Measurements from ENCODE around the gene LAMC3.
"Not testable (repeated sequence)": the region's sequence is repeated elsewhere in the genome, so short reads cannot be mapped to it uniquely, and the experiment has no call there.

Gene LAMC3

DNA sequence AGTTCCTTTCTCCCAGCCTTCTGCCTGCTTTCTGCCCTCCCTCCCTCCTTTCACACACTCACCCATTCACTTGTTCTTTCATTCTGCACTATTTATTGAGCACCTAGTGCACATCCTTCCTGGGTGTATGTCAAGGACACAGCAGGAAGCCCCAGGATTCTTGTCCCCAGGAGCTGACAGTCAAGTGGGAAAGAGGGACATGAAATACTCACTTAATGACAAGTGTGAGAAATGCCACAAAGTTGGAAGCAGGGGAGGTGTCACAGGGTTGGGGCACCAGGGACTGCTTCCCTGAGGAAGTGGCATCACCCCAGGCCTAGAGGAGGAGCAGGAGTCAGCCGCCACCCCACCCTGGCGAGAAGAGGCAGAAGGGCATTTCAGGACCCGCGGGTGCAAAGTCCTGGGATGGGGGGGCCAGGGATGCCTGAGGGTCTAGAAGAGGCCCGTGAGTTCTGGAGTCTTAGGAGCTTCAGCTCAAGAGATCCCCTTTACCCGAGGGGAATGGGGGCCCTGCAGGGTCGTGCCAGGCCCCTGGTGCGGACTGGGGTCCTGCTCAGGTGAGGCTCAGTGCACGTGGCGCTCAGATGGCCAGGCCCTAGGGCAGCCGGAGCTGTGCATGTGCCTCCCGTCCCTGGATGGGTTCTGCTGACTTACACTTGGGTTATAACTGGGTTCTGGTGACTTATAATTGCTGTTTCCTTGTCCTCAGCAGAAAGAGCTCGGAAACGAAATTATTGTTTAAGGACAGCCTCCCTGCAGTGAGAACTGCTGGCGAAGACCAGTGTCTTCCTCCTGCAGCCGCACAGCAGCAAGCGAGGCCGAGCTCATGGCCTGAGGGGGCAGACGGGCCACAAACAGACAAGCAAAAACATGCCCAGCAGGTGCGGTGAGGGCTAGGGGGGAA is 16.9 kb upstream of the LAMC3 start:
- DNase-seq (ENCODE audit: low read depth) = no peak

DNA sequence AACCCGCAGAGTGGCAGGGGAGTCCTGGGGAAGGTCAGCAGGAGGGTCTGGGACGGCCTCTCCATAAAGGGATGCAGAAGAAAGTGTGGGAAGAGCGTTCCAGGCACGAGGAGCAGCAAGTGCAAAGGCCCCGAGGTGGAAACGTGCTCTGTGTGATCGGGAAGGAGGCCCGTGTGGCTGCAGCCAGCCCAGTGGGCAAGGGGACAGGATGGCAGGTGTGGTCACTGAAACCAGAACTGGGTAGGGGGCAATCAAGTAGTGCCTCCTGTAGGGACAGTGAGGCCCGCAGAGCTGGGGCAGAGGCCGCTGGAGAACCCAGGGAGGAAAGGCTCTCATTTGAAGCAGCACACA is 16.3 kb upstream of the LAMC3 start:
- no peak for DNase-seq (ENCODE audit: low read depth)

DNA sequence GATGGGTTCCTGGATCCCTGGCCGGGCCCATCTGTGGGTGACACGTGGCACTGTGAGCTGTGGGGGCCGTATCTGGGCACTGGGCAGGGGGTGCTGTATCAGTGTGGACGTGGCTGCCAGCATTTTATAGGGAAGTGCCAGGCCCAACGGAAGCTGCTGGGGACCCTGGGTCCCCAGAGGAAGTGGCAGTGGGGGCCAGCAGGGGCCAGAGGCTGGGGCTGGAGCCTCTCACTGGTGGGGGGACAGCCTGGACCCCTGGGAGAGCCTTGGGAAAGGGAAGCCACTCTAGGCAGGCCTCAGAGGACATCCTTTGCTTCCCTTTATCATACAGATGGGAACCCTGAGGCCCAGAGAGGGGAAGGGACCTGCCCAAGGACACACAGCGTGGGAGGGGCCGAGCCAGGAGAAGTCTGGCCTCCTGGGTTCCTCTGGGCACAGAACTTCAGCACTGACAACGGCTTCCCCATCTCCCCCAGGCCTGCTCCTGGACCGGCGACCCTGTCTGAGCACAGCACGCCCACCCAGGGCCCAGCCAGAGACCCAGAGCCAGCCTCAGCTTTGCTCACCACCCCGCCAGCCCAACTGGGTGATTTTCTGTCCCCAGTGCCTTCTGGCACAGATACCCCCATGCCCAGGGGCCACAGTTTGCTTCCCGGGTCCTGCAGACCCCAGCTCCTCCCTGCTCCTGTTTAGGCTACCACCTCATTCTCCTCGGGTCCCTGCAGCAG is 15.5 kb upstream of the LAMC3 start:
- no peak for DNase-seq (ENCODE audit: low read depth)

DNA sequence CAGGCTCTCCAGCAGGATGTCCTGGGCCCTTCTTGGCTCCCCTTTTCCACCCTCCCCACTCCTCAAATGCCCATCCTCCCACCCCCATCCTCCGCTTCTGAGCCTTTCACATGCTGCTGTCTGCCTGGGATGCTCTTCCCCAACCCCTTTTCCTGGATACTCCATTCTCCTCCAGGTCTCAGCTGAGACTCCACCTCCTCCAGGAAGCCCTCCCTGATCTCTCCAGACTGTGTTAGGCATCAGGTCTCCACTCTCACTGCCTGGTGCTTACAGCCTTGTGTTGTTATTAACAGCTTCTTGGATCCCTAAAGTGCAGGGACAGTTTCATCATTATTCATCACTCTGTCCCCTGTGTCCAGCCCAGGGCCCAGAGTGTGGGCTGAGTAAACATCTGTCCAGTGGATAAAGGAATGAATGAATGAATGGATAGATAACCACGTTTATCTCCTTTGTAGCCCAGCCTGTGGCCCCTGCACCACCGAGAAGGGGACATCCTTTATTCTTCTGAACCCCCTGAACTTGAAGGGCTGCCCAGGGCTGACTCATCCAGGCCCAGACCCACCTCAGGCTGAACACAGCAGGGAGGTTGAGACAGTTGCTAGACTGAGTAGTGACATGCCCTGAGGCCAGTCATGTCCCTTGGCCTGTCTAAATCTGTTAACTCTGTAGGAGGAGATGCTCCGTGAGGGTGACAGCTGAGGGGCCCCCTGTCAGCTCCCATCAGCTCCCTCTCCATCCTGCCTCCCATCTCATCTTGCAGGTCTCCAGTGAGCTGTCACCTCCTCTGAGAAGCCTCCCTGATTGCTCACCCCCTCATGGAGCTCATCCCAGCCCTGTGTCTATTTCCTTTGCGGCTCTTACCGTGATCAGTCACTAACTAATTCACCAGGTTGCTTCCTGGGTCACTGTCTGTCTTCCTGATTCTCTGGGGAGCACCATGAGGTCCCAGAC is 14.6 kb upstream of the LAMC3 start:
- no peak for DNase-seq (ENCODE audit: low read depth)

DNA sequence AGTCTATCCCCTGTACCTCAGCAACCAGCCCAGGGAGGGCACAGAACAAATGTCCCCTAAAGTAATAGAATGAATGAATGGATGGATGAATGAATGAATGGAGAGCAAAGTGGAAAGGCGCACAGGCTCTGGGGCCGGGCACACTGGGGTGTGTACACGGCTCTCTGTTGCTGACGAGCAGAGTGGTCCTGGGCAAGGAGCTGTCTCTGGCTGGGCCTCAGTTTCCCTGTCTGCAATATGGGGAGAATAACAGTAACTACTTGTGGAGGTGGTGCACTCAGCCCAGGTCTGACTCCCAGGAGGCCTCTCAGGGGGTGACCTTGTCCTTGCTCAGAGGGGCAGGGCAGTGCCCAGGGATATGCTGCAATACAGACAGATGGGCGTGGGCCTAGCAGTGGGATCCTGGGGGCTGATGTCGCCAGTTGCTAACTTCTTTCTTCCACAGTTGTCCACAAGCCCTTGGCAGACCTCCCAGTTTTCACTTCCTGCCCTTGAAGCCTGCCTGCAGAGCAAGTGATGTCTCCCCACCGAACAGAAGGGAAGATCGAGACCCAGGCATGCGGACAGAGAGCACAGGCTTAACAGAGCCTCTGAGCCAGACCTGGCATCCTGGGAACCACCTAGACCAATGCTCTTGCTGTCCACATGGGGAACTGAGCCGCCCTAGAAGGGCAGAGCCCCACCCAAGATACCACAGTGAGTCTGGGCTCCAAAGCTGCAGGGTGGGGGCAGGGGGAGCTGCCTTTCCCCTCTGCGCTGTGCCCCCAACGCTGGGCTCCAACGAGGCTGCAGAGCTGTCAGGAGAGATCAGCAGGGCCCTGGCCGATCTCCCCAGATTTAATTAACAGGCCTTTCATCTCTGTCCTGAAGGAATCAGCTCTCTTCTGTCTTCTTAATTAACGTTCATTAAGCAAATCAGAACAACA is 13.6 kb upstream of the LAMC3 start:
- DNase-seq (ENCODE audit: low read depth) = no peak

DNA sequence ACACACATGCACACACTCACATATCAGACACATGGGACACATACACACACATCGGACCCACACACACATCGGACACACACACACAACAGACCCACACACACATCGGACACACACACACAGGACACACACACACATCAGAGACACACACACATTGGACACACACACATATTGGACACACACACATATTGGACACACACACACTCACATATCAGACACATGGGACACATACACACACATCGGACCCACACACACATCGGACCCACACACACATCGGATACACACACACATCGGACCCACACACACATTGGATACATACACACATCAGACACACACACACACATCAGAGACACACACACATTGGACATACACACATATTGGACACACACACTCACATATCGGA is 12.8 kb upstream of the LAMC3 start:
- no peak for DNase-seq (ENCODE audit: low read depth)

DNA sequence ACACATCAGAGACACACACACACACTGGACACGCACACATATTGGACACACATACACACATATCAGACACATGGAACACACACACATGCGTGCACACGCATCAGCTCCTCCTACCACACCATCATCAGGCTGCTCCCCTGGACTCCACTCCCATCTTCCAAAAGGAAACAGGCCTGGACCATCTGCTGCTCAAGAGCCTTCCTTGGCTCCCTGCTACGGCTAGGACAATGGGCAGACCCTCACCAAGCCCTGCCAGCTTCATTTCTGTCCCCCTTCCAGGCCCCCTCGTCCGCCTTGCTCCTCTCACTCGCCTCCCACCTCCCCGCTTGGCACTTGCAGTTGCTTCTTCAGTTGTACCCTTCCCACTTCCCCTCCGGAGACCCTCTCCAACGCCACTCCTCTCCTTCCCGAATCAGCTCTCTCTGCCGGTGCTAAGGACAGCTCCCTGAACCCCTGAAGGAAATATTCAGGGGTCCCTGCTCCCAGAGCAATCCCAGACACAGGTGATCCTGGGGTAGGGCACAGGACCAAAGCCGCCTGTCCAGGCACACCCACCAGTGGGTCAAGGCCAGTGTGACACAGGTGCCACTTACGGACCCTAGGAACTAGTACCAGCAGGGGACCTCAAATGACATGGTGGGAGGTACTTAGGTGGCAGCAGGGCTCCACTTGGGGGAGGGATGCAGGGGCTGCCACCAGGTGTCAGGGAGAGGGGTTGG is 12.1 kb upstream of the LAMC3 start:
- DNase-seq (ENCODE audit: low read depth) = no peak

DNA sequence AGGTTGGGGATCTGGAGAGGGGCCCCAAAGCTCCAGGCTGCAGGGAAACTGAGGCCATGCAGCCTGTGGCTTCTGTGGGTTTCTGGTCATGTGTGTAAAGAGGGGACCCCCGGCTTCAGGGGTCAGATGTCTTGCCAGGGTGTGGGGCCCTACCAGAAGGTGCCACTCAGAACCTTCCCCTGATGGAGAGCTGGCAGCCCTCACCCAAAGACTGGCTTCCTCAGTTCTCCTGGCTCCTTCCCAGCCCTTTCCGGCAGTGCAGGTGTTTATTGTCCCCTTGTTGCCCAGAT is 11.6 kb upstream of the LAMC3 start:
- DNase-seq (ENCODE audit: low read depth) = no peak

DNA sequence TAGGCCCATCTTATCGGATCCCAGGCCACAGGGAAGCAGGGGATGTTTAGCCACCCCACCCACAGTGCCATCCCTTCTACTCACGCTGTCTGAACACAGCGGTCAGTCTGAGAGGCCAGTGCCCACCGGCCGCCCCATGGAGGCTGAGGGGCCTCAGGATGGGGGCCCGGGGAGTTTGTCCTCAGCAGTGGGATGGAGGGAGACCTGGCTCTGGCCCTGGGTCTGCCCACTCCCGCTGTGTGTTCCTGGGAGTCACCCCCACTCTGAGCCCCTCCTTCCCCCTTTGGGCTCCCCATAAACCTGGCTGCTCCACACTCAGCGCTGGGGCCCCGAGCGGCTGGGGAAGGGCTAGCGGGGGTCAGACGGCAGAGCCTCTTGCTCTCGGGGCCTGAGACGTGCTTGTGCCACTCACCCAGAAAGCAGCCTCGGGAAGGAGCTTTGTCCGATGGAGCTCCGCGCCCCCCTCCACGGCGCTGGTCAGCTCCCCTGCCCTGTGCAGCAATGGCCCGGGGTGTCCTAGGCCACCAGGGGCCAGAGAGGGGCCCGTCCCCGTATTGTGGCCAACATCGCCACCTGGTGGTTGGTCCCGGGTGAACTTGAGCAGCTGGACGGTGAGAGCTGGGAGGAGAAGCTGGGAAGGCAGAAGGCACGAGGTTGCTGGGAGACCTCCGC is 10.9 kb upstream of the LAMC3 start:
- no peak for DNase-seq (ENCODE audit: low read depth)

DNA sequence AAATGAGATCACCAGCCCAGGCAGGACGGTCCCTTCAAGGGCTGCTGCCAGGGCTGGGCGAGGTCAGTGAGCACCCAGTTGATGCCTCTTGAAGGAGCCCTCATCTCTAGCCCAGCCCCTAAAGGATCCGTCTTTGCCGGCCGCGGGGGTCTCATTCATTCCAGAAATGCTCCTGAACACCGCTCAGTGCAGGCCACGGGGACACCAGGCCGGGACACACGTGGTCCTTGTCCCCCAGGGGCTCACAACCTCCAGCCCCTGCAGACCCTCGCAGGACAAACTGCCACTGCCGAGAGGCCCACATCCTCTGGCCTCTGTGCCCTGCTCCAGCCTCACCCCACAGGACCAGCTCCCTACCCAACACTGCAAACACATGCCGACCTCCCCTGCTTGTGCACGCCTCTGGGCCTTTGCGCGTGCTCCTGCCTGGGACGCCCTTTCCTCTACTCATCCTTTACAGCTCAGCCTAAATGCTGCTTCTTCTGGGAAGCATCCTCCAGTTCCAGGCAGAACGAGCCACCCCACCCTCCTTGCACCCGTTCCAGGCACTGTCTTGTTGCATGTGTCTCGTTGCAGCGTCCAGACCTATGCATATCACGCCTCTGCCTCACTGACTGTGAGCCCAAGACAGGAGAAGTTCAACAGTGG is 10.3 kb upstream of the LAMC3 start:
- DNase-seq (ENCODE audit: low read depth) = no peak

DNA sequence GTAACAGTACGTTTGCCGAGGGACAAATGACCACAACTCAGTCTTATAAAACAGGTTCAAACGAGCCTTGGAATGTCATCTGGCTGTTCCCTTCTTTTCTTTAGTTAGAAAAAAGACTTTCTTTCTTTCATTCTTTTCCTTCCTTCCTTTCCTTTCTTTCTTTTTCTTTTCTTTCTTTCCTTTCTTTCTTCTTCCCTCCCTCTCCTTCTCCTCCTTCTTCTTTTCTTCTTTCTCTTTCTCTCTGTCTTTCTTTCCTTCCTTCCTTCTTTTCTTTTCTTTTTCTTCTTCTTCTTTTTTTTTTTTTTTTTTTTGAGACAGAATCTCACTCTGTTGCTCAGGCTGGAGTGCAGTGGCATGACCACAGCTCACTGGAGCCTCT is 9.7 kb upstream of the LAMC3 start:
- no peak for DNase-seq (ENCODE audit: low read depth)

DNA sequence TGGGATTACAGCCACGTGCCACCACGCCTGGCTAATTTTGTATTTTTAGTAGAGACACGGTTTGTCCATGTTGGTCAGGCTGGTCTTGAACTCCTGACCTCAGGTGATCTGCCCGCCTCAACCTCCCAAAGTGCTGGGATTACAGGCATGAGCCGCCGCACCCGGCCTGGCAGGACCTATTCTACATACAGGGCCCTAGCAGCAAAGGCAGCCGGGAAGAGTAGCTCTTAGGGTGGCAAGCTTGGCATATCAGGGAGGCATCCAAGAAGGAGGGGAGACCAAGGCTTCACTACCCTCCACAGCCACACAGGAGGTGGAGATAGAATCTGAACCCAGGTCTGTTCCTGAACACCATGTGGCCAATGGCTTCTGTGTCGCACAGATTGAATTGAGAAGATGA is 8.4 kb upstream of the LAMC3 start:
- DNase-seq (ENCODE audit: low read depth) = not testable (repeated sequence)

DNA sequence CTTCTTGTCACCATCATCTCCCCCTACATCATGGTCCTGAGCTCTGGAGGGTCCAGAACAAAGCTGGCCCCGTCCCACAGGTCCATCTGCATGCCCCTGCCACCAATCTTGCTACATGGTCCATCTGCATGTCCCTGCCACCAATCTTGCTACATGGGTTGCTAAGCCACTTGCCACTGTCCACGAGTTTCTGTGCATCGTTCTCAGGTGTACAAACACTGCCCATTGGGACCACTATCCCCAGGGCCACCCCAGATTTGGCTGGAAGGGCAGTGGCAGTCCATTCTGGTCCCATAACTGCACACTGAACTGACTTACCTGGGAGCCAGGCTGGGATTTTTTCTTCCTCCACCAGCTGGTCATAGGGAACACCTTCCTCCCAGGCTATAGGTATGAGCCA is 8.0 kb upstream of the LAMC3 start:
- DNase-seq (ENCODE audit: low read depth) = no peak

DNA sequence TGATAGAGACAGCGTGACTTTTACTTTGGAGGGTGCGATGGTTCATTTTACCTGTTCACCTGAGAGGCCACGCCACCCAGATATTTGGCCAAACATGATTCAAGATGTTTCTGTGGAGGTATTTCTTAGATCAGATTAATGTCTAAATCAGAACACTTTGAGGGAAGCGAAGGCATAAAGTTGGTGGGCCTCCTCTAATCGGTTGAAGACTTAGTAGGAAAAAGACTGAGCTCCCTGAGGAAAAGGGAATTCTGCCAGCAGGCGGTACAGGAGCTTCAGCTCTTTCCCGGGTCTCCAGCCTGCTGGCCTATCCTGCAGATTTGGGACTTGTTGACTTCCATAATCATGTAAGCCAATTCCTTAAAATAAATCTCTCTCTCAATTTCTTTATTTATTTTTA is 7.0 kb upstream of the LAMC3 start:
- no peak for DNase-seq (ENCODE audit: low read depth)

DNA sequence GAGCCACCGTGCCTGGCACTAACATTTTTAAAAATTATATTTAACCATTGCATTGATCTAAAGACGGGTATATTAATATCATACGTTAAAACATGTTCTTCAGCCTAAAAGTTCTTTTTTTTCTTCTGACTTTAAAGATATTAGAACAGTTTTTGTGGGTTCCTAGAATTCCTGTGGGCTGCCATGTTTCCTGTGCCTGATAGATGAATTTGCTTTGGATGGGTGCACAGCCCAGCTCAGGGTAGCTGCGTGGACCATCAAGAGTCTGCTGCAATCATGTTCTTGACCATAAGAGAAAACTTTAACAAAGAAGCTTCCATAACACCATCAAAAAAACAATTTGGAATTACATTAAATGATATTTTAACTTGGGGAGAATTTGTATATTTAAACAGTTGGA is 2.4 kb upstream of the LAMC3 start:
- DNase-seq (ENCODE audit: low read depth) = no peak

DNA sequence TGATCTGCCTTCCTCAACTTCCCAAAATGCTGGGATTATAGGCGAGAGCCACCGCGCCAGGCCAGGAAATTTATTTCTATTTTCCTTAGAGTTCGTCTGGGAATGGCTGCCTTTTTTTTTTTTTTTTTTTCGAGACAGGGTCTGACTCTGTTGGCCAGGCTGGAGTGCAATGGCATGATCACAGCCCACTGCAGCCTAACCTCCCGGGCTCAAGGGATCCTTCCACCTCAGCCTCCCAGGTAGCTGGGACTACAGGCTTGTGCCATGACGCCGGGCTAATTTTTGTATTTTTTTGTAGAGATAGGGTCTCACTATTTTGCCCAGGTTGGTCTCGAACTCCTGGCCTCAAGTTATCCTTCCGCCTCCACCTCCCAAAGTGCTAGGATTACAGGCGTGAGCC is 888 bp upstream of the LAMC3 start:
- no peak for DNase-seq (ENCODE audit: low read depth)

DNA sequence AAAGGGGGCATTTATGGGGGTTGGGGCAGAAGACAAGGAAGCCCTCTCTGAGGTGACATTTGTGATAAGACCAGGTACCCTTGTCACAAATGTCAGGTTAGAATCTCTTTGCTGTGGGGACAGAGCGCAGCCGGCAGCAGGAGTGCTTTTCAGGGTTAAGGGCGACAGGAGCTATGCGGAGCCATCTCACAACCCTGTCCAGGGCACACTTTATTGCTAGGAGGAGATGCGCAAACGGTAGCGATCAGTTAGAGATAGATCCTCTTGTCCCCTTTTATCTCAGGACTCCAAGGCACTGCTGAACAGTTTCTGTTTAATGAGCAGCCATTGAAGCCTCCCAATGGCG is 438 bp upstream of the LAMC3 start:
- no peak for DNase-seq (ENCODE audit: low read depth)

DNA sequence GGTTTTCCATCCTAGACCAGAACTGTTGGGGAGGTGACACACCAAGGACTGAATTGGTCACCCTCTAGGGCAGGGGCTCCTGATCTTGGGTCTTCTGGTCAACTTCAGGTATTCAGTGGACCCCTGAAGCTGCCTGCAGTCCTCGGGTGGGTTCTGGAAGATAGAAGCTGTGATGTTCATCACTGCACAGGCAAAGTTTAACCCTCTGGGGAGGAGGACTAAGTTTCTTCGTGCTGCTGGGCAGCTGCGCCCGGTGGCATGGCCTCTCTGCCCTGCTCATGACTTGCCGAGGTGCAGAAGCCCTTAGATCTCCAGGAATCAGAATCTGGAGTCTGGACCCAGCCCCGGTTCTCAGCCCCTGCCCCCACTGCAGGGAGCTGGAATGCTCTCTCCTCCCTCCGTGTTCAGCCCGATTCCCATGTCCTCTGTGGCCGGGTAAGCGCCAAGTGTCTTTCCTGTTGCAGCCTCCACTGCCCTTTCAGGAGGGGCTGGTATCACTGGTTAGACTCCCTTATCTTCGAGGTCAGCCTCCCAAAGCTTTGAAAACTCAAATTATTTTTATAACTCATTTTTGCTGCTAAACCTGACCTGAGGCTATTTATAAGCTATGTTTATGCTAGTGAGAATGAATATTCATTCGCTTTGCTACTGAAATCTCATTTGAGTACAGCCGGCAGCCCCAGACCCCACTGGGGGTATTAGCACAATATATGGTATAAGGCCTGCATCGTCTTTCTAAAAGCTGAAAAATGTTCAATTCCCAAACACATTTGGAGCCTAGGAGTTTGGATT is 1.7 kb downstream of the LAMC3 start:
- DNase-seq (ENCODE audit: low read depth) = no peak

All from stimulated activated CD8-positive, alpha-beta memory T cell treated with anti-CD3 and anti-CD28 coated beads, Interleukin-12 subunit alpha, Interleukin-12 subunit beta, amount 100 ng/mL, for 4 hours (primary cell).